Measurements from ENCODE around the gene OPTN.
"Not testable (repeated sequence)": the region's sequence is repeated elsewhere in the genome, so short reads cannot be mapped to it uniquely, and the experiment has no call there.

Gene OPTN

GRCh38 chr10:13099666-13100348, at the start of gene OPTN:
Gene OPTN (plus strand): TSS chr10:13100163. CDS start chr10:13109123, 8,960 bp downstream.
- H3K4me1 Mint-ChIP-seq, result peaks cover 35% of the 10 kb centered on the region
- peaks cover 6% of the 10 kb centered on the region for H3K36me3 Mint-ChIP-seq (ENCODE audit: low read depth)
- H3K4me3 Mint-ChIP-seq, result peak within 1 kb of the TSS; percentile 88
- H3K27me3 Mint-ChIP-seq, result no peaks in the 10 kb centered on the region
- DNase-seq, result peak; percentile 78
- no peaks in the 10 kb centered on the region for H3K9me3 Mint-ChIP-seq
- H3K27ac Mint-ChIP-seq, result peak within 1 kb of the TSS; percentile 74
- peak; percentile 81 for ATAC-seq

- Mint-ChIP-seq H3K9me3 (no peaks in the 10 kb centered on the region), H3K4me3 (no peak overlapping the region), H3K27me3 (no peaks in the 10 kb centered on the region), H3K4me1 (no peaks in the 10 kb centered on the region), H3K36me3 (ENCODE audit: low read depth) (no peaks in the 10 kb centered on the region), H3K27ac (no peak overlapping the region)
- no peak for ATAC-seq
- no peak for DNase-seq
Measured at GRCh38 chr10:13051126-13051694, 48.8 kb upstream of the OPTN start.

- ATAC-seq; H3K4me3 Mint-ChIP-seq; H3K9me3 Mint-ChIP-seq; H3K4me1 Mint-ChIP-seq; H3K27ac Mint-ChIP-seq; DNase-seq; H3K27me3 Mint-ChIP-seq; H3K36me3 Mint-ChIP-seq (ENCODE audit: low read depth): not testable (repeated sequence)
Measured at GRCh38 chr10:13053208-13053607, 46.8 kb upstream of the OPTN start.

- Mint-ChIP-seq H3K9me3 (no peaks in the 10 kb centered on the region), H3K36me3 (ENCODE audit: low read depth) (no peaks in the 10 kb centered on the region), H3K27ac (no peak overlapping the region), H3K4me1 (no peaks in the 10 kb centered on the region), H3K4me3 (no peak overlapping the region), H3K27me3 (no peaks in the 10 kb centered on the region)
- DNase-seq (no peak), ATAC-seq (no peak)
Measured at GRCh38 chr10:13053794-13054462, 46.0 kb upstream of the OPTN start.

GRCh38 chr10:13054844-13055243, 45.1 kb upstream of the OPTN start:
- Mint-ChIP-seq H3K4me3 (no peak overlapping the region), H3K27me3 (peaks cover 3% of the 10 kb centered on the region), H3K36me3 (ENCODE audit: low read depth) (no peaks in the 10 kb centered on the region), H3K4me1 (no peaks in the 10 kb centered on the region), H3K9me3 (no peaks in the 10 kb centered on the region), H3K27ac (no peak overlapping the region)
- DNase-seq (no peak), ATAC-seq (no peak)

GRCh38 chr10:13056456-13057077, 43.4 kb upstream of the OPTN start:
- DNase-seq (no peak), ATAC-seq (no peak)
- no peak overlapping the region for H3K4me3 Mint-ChIP-seq
- no peak overlapping the region for H3K27ac Mint-ChIP-seq
- no peaks in the 10 kb centered on the region for H3K4me1 Mint-ChIP-seq
- H3K9me3 Mint-ChIP-seq, result no peaks in the 10 kb centered on the region
- H3K36me3 Mint-ChIP-seq (ENCODE audit: low read depth), result no peaks in the 10 kb centered on the region
- peaks cover 5% of the 10 kb centered on the region for H3K27me3 Mint-ChIP-seq

- Mint-ChIP-seq H3K4me3 (no peak overlapping the region), H3K27ac (no peak overlapping the region), H3K4me1 (no peaks in the 10 kb centered on the region), H3K36me3 (ENCODE audit: low read depth) (no peaks in the 10 kb centered on the region), H3K27me3 (peaks cover 16% of the 10 kb centered on the region), H3K9me3 (peaks cover 4% of the 10 kb centered on the region)
- DNase-seq (no peak), ATAC-seq (peak; percentile 36)
Measured at GRCh38 chr10:13062803-13063202, 37.2 kb upstream of the OPTN start.

- no peak for DNase-seq
- Mint-ChIP-seq H3K27me3 (peaks cover 10% of the 10 kb centered on the region), H3K4me3 (no peak overlapping the region), H3K36me3 (ENCODE audit: low read depth) (no peaks in the 10 kb centered on the region), H3K27ac (no peak overlapping the region), H3K9me3 (peaks cover 7% of the 10 kb centered on the region), H3K4me1 (no peaks in the 10 kb centered on the region)
- ATAC-seq, result no peak
Measured at GRCh38 chr10:13066527-13066926, 33.4 kb upstream of the OPTN start.

GRCh38 chr10:13067431-13067830, 32.5 kb upstream of the OPTN start:
- peaks cover 10% of the 10 kb centered on the region for H3K27me3 Mint-ChIP-seq
- no peaks in the 10 kb centered on the region for H3K4me1 Mint-ChIP-seq
- peaks cover 7% of the 10 kb centered on the region for H3K9me3 Mint-ChIP-seq
- no peak for ATAC-seq
- H3K27ac Mint-ChIP-seq, result no peak overlapping the region
- H3K36me3 Mint-ChIP-seq (ENCODE audit: low read depth), result no peaks in the 10 kb centered on the region
- no peak overlapping the region for H3K4me3 Mint-ChIP-seq
- no peak for DNase-seq

- H3K4me1 Mint-ChIP-seq, result no peaks in the 10 kb centered on the region
- no peak overlapping the region for H3K27ac Mint-ChIP-seq
- peaks cover 10% of the 10 kb centered on the region for H3K27me3 Mint-ChIP-seq
- peaks cover 7% of the 10 kb centered on the region for H3K9me3 Mint-ChIP-seq
- DNase-seq, result no peak
- no peak overlapping the region for H3K4me3 Mint-ChIP-seq
- no peaks in the 10 kb centered on the region for H3K36me3 Mint-ChIP-seq (ENCODE audit: low read depth)
- ATAC-seq, result no peak
Measured at GRCh38 chr10:13068071-13068470, 31.9 kb upstream of the OPTN start.

GRCh38 chr10:13068484-13068883, 31.5 kb upstream of the OPTN start:
- Mint-ChIP-seq H3K4me1 (no peaks in the 10 kb centered on the region), H3K36me3 (ENCODE audit: low read depth) (no peaks in the 10 kb centered on the region), H3K9me3 (peaks cover 3% of the 10 kb centered on the region), H3K27ac (no peak overlapping the region), H3K27me3 (peaks cover 10% of the 10 kb centered on the region), H3K4me3 (no peak overlapping the region)
- no peak for ATAC-seq
- no peak for DNase-seq

GRCh38 chr10:13072339-13072738, 27.6 kb upstream of the OPTN start:
- no peak overlapping the region for H3K27ac Mint-ChIP-seq
- H3K4me1 Mint-ChIP-seq, result no peaks in the 10 kb centered on the region
- peaks cover 8% of the 10 kb centered on the region for H3K9me3 Mint-ChIP-seq
- DNase-seq, result no peak
- H3K27me3 Mint-ChIP-seq, result peaks cover 18% of the 10 kb centered on the region
- H3K4me3 Mint-ChIP-seq, result no peak overlapping the region
- no peak for ATAC-seq
- no peaks in the 10 kb centered on the region for H3K36me3 Mint-ChIP-seq (ENCODE audit: low read depth)

- ATAC-seq, result peak; percentile 75
- Mint-ChIP-seq H3K27me3 (peaks cover 18% of the 10 kb centered on the region), H3K9me3 (peaks cover 14% of the 10 kb centered on the region), H3K27ac (no peak overlapping the region), H3K4me1 (no peaks in the 10 kb centered on the region), H3K4me3 (no peak overlapping the region), H3K36me3 (ENCODE audit: low read depth) (no peaks in the 10 kb centered on the region)
- DNase-seq, result peak; percentile 76
Measured at GRCh38 chr10:13074563-13075451, 25.2 kb upstream of the OPTN start.
